H1 (cell line): ENCODE results near the gene TNFRSF1A. TPM values are rescaled to one million over a fixed set of nuclear protein-coding genes. Genes with fewer than 3 reads are reported as not detected.

Experiments used
- CTCF ChIA-PET: fragments of 300-600 bp; sonication (Branson Sonifier 250); formaldehyde crosslinking; loops from one replicate; lab custom pipeline; 2021; ENCODE audit not compliant: partially characterized antibody; lab: Charles Lee
- POLR2A ChIA-PET: fragments of 300-600 bp; sonication (Branson Sonifier 250); formaldehyde crosslinking; loops from one replicate; lab custom pipeline; 2021; ENCODE audit warnings: inconsistent platforms; ENCODE audit not compliant: partially characterized antibody; lab: Charles Lee
- DNase-seq, 2 experiments: peaks; one replicate each; pipeline versions ENCODE4 v3.0.0 to v3.0.0-alpha.2; 2010 to 2022; ENCODE audit warnings: low spot score in 2 of 2, low read depth in 1 of 2, mixed read lengths in 1 of 2
- FAIRE-seq: peaks from 2 replicates; lab custom pipeline; 2011; peaks lifted over from hg19 to GRCh38; lab: Jason Lieb, UNC
- H2AFZ ChIP-seq: 2 replicates; pipeline ENCODE4 v1.8.1; 2012; ENCODE audit warnings: low read length, inconsistent platforms
- H2AK5ac ChIP-seq: 2 replicates; pipeline ENCODE4 v1.6.1; 2013; ENCODE audit warnings: low read depth, low read length
- H2BK120ac ChIP-seq: replicated peaks from 2 replicates; pipeline ENCODE3; 2013; ENCODE audit warnings: low read depth, low read length, inconsistent platforms
- H2BK12ac ChIP-seq: 2 replicates; pipeline ENCODE4 v1.6.1; 2013; ENCODE audit warnings: low read depth, low read length
- H2BK15ac ChIP-seq: 2 replicates; pipeline ENCODE4 v1.6.1; 2013; ENCODE audit warnings: low read length
- H2BK20ac ChIP-seq: 2 replicates; pipeline ENCODE4 v1.6.1; 2013; ENCODE audit warnings: low read length
- H2BK5ac ChIP-seq: 2 replicates; pipeline ENCODE4 v1.6.1; 2013; ENCODE audit warnings: low read depth, low read length
- H3K14ac ChIP-seq: 2 replicates; pipeline ENCODE4 v1.6.1; 2013; ENCODE audit warnings: inconsistent platforms; ENCODE audit not compliant: insufficient read length
- H3K18ac ChIP-seq: 2 replicates; pipeline ENCODE4 v1.6.1; 2013; ENCODE audit warnings: low read length; ENCODE audit errors: extremely low read depth
- H3K23ac ChIP-seq: 2 replicates; pipeline ENCODE4 v1.6.1; 2013; ENCODE audit warnings: inconsistent platforms; ENCODE audit not compliant: insufficient read length
- H3K23me2 ChIP-seq: 2 replicates; pipeline ENCODE4 v1.6.1; 2013; ENCODE audit warnings: low read depth, low read length
- H3K27ac ChIP-seq: 2 replicates; pipeline ENCODE4 v1.6.1; 2011; ENCODE audit warnings: low read depth, low read length, inconsistent platforms
- H3K27me3 ChIP-seq, 4 experiments: replicated peaks in 1 of 4; 1 replicate in 1 of 4; 2 replicates in 3 of 4; pipeline versions ENCODE4 v1.6.1 to v1.8.1; 2011 to 2013; ENCODE audit warnings: low read length in 3 of 4, mild to moderate bottlenecking in 3 of 4, inconsistent platforms in 2 of 4, mixed read lengths in 2 of 4, moderate library complexity in 1 of 4; ENCODE audit not compliant: control insufficient read depth in 3 of 4, insufficient read depth in 3 of 4; ENCODE audit errors: extremely low read depth in 1 of 4
- H3K36me3 ChIP-seq, 4 experiments: 2 replicates each; pipeline versions ENCODE4 v1.6.1 to v1.8.1; 2011 to 2013; ENCODE audit warnings: mild to moderate bottlenecking in 4 of 4, low read length in 3 of 4, moderate library complexity in 2 of 4, control low read depth in 1 of 4, inconsistent platforms in 1 of 4; ENCODE audit not compliant: insufficient read depth in 4 of 4, control insufficient read depth in 2 of 4
- H3K4ac ChIP-seq: replicated peaks from 2 replicates; pipeline ENCODE3; 2013; ENCODE audit warnings: low read length, low read depth, mixed read lengths, inconsistent platforms; ENCODE audit not compliant: insufficient read length
- H3K4me1 ChIP-seq, 4 experiments: replicated peaks in 1 of 4; 1 replicate in 1 of 4; 2 replicates in 3 of 4; pipeline versions ENCODE4 v1.6.1 to v1.8.1; 2011 to 2013; ENCODE audit warnings: low read length in 3 of 4, inconsistent platforms in 2 of 4, mixed read lengths in 1 of 4; ENCODE audit not compliant: insufficient read depth in 4 of 4, control insufficient read depth in 3 of 4
- H3K4me2 ChIP-seq, 2 experiments: 2 replicates each; pipeline versions ENCODE4 v1.6.1 to v1.8.1; 2011 to 2013; ENCODE audit warnings: low read depth in 2 of 2, low read length in 2 of 2, control low read depth in 1 of 2, inconsistent platforms in 1 of 2, mild to moderate bottlenecking in 1 of 2; ENCODE audit not compliant: insufficient read depth in 1 of 2
- H3K4me3 ChIP-seq, 4 experiments: fragments of 200-600, 300-600 bp in 1 of 4; sonication (generic), shearing (Covaris generic), sonication (Bioruptor Twin) in 1 of 4; 2 replicates each; pipeline versions ENCODE4 v1.5.1 to v1.8.1; 2011 to 2016; ENCODE audit warnings: low read length in 4 of 4, low read depth in 3 of 4, control low read depth in 2 of 4, inconsistent platforms in 2 of 4, mild to moderate bottlenecking in 2 of 4, mixed read lengths in 1 of 4, moderate library complexity in 1 of 4; ENCODE audit not compliant: insufficient read depth in 2 of 4; ENCODE audit errors: extremely low read depth in 1 of 4
- H3K56ac ChIP-seq: replicated peaks from 2 replicates; pipeline ENCODE3; 2013; ENCODE audit warnings: low read depth, mild to moderate bottlenecking, mixed read lengths, low read length, inconsistent platforms; ENCODE audit not compliant: insufficient read length
- H3K79me1 ChIP-seq: 2 replicates; pipeline ENCODE4 v1.6.1; 2013; ENCODE audit warnings: low read depth, low read length, control low read depth
- H3K79me2 ChIP-seq, 2 experiments: 2 replicates each; pipeline versions ENCODE4 v1.6.1 to v1.8.1; 2012 to 2013; ENCODE audit warnings: low read length in 2 of 2, mild to moderate bottlenecking in 2 of 2, inconsistent platforms in 1 of 2; ENCODE audit not compliant: insufficient read depth in 2 of 2, control insufficient read depth in 1 of 2
- H3K9ac ChIP-seq, 4 experiments: replicated peaks in 1 of 4; 1 replicate in 1 of 4; 2 replicates in 3 of 4; pipeline versions ENCODE4 v1.6.1 to v1.8.1; 2011 to 2013; ENCODE audit warnings: low read depth in 3 of 4, low read length in 3 of 4, control low read depth in 2 of 4, mild to moderate bottlenecking in 2 of 4, moderate library complexity in 2 of 4, inconsistent platforms in 1 of 4; ENCODE audit errors: extremely low read depth in 1 of 4
- H3K9me3 ChIP-seq, 2 experiments: 2 replicates each; pipeline versions ENCODE4 v1.6.1 to v1.8.1; 2012 to 2013; ENCODE audit warnings: mild to moderate bottlenecking in 2 of 2, moderate library complexity in 2 of 2, control low read depth in 1 of 2, inconsistent platforms in 1 of 2, low read depth in 1 of 2, low read length in 1 of 2, mixed read lengths in 1 of 2; ENCODE audit not compliant: insufficient read depth in 2 of 2
- H4K20me1 ChIP-seq, 2 experiments: replicated peaks in 1 of 2; 2 replicates each; pipeline versions ENCODE3 to v1.8.1; 2011 to 2013; ENCODE audit warnings: inconsistent platforms in 2 of 2, low read length in 2 of 2, mild to moderate bottlenecking in 1 of 2; ENCODE audit not compliant: insufficient read depth in 2 of 2, control insufficient read depth in 1 of 2
- H4K5ac ChIP-seq: 2 replicates; pipeline ENCODE4 v1.6.1; 2013; ENCODE audit warnings: low read length, low read depth, mixed read lengths, inconsistent platforms; ENCODE audit not compliant: insufficient read length
- H4K8ac ChIP-seq: 2 replicates; pipeline ENCODE4 v1.8.0; 2013; ENCODE audit warnings: mild to moderate bottlenecking, moderate library complexity, low read length, inconsistent platforms; ENCODE audit not compliant: insufficient read depth; ENCODE audit errors: extremely low read depth
- H4K91ac ChIP-seq: replicated peaks from 2 replicates; pipeline ENCODE3; 2013; ENCODE audit warnings: low read length, mixed read lengths, inconsistent platforms; ENCODE audit not compliant: insufficient read length
- CBX8 ChIP-seq: fragments of 300-800, 300-1000 bp; sonication (generic); IDR thresholded peaks from 2 replicates; pipeline ENCODE4 v1.7.1; 2016; ENCODE audit warnings: low read depth, low read length, borderline replicate concordance
- CHD2 ChIP-seq: IDR thresholded peaks from 2 replicates; pipeline ENCODE4 v1.6.1; 2012; ENCODE audit warnings: low read length, improper control_type of control experiment
- EP300 ChIP-seq, 2 experiments: IDR thresholded peaks; 1 replicate in 1 of 2; 2 replicates in 1 of 2; pipeline ENCODE4 v1.6.1; 2011 to 2012; ENCODE audit warnings: low read depth in 2 of 2, low read length in 2 of 2, mild to moderate bottlenecking in 2 of 2, borderline replicate concordance in 1 of 2, inconsistent platforms in 1 of 2, moderate library complexity in 1 of 2
- FOSL1 ChIP-seq: IDR thresholded peaks from 2 replicates; pipeline ENCODE4 v1.6.1; 2011; ENCODE audit warnings: mild to moderate bottlenecking, low read depth, low read length, moderate library complexity; ENCODE audit not compliant: insufficient read depth
- SP2 ChIP-seq: IDR thresholded peaks from 2 replicates; pipeline ENCODE4 v1.6.1; 2012; ENCODE audit warnings: mild to moderate bottlenecking, low read length, inconsistent platforms
- TAF1 ChIP-seq: IDR thresholded peaks from 2 replicates; pipeline ENCODE4 v1.6.1; 2011; ENCODE audit warnings: mild to moderate bottlenecking, low read depth, low read length
- TEAD4 ChIP-seq: IDR thresholded peaks from 2 replicates; pipeline ENCODE4 v1.6.1; 2012; ENCODE audit warnings: low read depth, low read length, inconsistent platforms, mixed read lengths
- WGBS, 2 experiments: shearing (Covaris generic) in 1 of 2; methylation state at CpG; one replicate each; pipeline versions ENCODE4 v1.1.6 to v1.1.7; 2013 to 2015; ENCODE audit warnings: low lambda C conversion rate in 2 of 2, mixed read lengths in 2 of 2, inconsistent platforms in 1 of 2, low coverage in 1 of 2, missing lambda C conversion rate in 1 of 2; ENCODE audit not compliant: insufficient replicate concordance in 2 of 2, insufficient coverage in 1 of 2, insufficient read length in 1 of 2; ENCODE audit errors: extremely low coverage in 1 of 2, missing lambda C conversion rate in 1 of 2; 5-methylcytosine and 5-hydroxymethylcytosine counted together
- polyA plus RNA-seq, 7 experiments: library from polyadenylated mRNA; depleted of rRNA in 3 of 7; stranded (reverse) in 5 of 7; unstranded in 2 of 7; fragments of >200 nt in 5 of 7; fragments of 200-250 nt in 2 of 7; gene quantifications; 1 replicate in 5 of 7; 2 replicates in 1 of 7; 4 replicates in 1 of 7; pipeline versions ENCODE4 v1.2.1 to v1.2.3, GENCODE V29; 2011 to 2013; ENCODE audit warnings: missing spikeins in 2 of 7, mixed read lengths in 2 of 7
- total RNA-seq: library from RNA; stranded (reverse); fragmentation: NEBNext Ultra II Directional; extraction: Animal tissue kit (Norgen Biotek cat#: 25700); gene quantifications from 2 replicates; pipeline ENCODE4 v1.2.1, GENCODE V29; 2021

The TNFRSF1A gene
- total and polyA plus RNA-seq, 2 of the 8 experiments (the other 6 are each of a cell fraction or from before 2014, with no cell fraction given), result 28.7 to 42.1 TPM

DNA sequence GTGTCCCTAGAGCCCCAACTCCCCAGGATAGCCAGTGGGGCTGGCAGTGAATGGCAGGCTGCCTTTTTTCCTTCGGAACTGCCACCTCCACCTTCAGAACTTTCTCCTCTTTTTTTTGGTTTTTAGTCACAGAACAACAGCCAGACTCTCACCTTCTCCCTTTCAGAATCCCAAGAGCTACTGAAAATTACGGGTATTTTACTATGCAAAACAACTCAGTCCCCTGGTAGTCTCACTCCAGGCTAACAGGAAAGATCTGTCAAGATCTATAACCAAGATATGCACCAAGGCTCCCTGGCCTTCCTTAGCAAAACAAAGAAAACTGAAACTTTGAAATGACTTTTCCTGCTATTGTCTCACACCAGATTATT lies 18.9 kb downstream of the TNFRSF1A start:
- WGBS, 2 experiments, result 3% methylated on average over 2 of the region's 2 CpGs; no CpG with 5 or more reads in 1 of the 2 experiments
- no peak overlapping the region for H2AK5ac ChIP-seq
- no peak overlapping the region for H4K8ac ChIP-seq
- no peaks in the 10 kb centered on the region for H4K20me1 ChIP-seq
- H4K91ac ChIP-seq, result peak overlapping the region; percentile 95
- H3K4me1 ChIP-seq, result peaks cover 13 to 37% (median 29%) of the 10 kb centered on the region in 4 experiments
- peaks cover 5 to 34% (median 14%) of the 10 kb centered on the region in 4 experiments; a peak in 7 of 8 replicates for H3K36me3 ChIP-seq
- no peaks in the 10 kb centered on the region for H3K27me3 ChIP-seq
- TF ChIP-seq CBX8 (no peak), CHD2 (no peak), EP300 (IDR thresholded peaks at IDR 0.05; ENCODE audit: borderline replicate concordance in 1 of 2, low read depth in 2 of 2, low read length in 2 of 2) (no peak), FOSL1 (no peak), SP2 (no peak), TAF1 (no peak), TEAD4 (no peak)
- TF ChIP-seq, all 59 proteins: peak for 0
- no peak overlapping the region for H3K9ac ChIP-seq
- H3K4ac ChIP-seq, result peak overlapping the region; percentile 40
- H4K5ac ChIP-seq, result peak overlapping the region; percentile 81
- H3K27ac ChIP-seq, result 0 out of 2 replicates have a peak overlapping the region, but pooled peaks have one; percentile 51
- peak overlapping the region; percentile 71; the same call in 1 of the 2 replicates for H3K18ac ChIP-seq
- H2BK15ac ChIP-seq, result no peak overlapping the region
- no peaks in the 10 kb centered on the region for H3K79me2 ChIP-seq
- 0 out of 2 replicates have a peak overlapping the region, but pooled peaks have one; percentile 99 for H2BK20ac ChIP-seq
- peak overlapping the region; percentile 99; the same call in 1 of the 2 replicates for H2BK12ac ChIP-seq
- ChIA-PET POLR2A (interaction anchor here (0.6 to 16.0 kb wide), 21 partner anchors 8 to 528 kb away, joined by 3 to 214 read pairs (median 4); partner anchors contain the start of genes CDCA3, LTBR, SCNN1A and TNFRSF1A), CTCF (interaction anchor here (0.7 to 2.6 kb wide), 18 partner anchors 9 to 258 kb away, joined by 3 to 14 read pairs (median 4); partner anchors contain the start of gene TAPBPL)
- peak overlapping the region; percentile 91; the same call in 1 of the 2 replicates for H2BK5ac ChIP-seq
- no peaks in the 10 kb centered on the region for H3K9me3 ChIP-seq
- H2AFZ ChIP-seq, result no peak overlapping the region
- H3K4me2 ChIP-seq, result peak overlapping the region; percentile 41 to 68
- no peak overlapping the region for H3K56ac ChIP-seq
- no peak overlapping the region for H3K23ac ChIP-seq
- peaks cover 3% of the 10 kb centered on the region for H3K79me1 ChIP-seq
- DNase-seq, result no peak
- H3K4me3 ChIP-seq, result peak overlapping the region in 1 of 4 experiments; percentile 48; a peak in 2 of 8 replicates
- H3K23me2 ChIP-seq, result peaks cover 4% of the 10 kb centered on the region; the same call in 1 of the 2 replicates
- FAIRE-seq, result no peak
- peak overlapping the region; percentile 80 for H2BK120ac ChIP-seq
- no peak overlapping the region for H3K14ac ChIP-seq
